GM19395 (cell line): ENCODE measurements around the gene ZSCAN5C.
"Not testable (repeated sequence)": the region's sequence is repeated elsewhere in the genome, so short reads cannot be mapped to it uniquely, and the experiment has no call there.

Experiments used
- ATAC-seq: cut with Tn5 transposase; IDR thresholded peaks from one replicate; pipeline ENCODE4 v1.9.1; 2021; ENCODE audit warnings: mild to moderate bottlenecking, moderate library complexity; ENCODE audit not compliant: unreplicated experiment

ZSCAN5C gene

GRCh38 chr19:56191115-56191514 is 11.0 kb upstream of the ZSCAN5C start:
- ATAC-seq: no peak

- no peak for ATAC-seq
Observed at GRCh38 chr19:56191711-56192110, 10.4 kb upstream of the ZSCAN5C start.

GRCh38 chr19:56193981-56194640 is 8.0 kb upstream of the ZSCAN5C start:
- no peak for ATAC-seq

- ATAC-seq: not testable (repeated sequence)
Observed at GRCh38 chr19:56197646-56198045, 4.4 kb upstream of the ZSCAN5C start, which contains the start of gene ZSCAN5B. Gene ZSCAN5B (minus strand): TSS chr19:56197783. CDS start chr19:56193052, 4,731 bp downstream.

- ATAC-seq: no peak
Observed at GRCh38 chr19:56199687-56200086, 2.4 kb upstream of the ZSCAN5C start.

- ATAC-seq: not testable (repeated sequence)
Observed at GRCh38 chr19:56207581-56207980, 5.5 kb downstream of the ZSCAN5C start.

- no peak for ATAC-seq
Observed at GRCh38 chr19:56209091-56209490, 7.0 kb downstream of the ZSCAN5C start.

GRCh38 chr19:56210036-56210435 is 8.0 kb downstream of the ZSCAN5C start:
- ATAC-seq: not testable (repeated sequence)

- ATAC-seq: no peak
Observed at GRCh38 chr19:56211718-56212117, 9.6 kb downstream of the ZSCAN5C start.

GRCh38 chr19:56217039-56217949 is 15.2 kb downstream of the ZSCAN5C start:
- ATAC-seq: no peak

GRCh38 chr19:56218961-56219360 is 16.9 kb downstream of the ZSCAN5C start:
- no peak for ATAC-seq

GRCh38 chr19:56221442-56221841 is 19.4 kb downstream of the ZSCAN5C start:
- not testable (repeated sequence) for ATAC-seq

GRCh38 chr19:56221851-56222250 is 19.8 kb downstream of the ZSCAN5C start:
- ATAC-seq: no peak

- no peak for ATAC-seq
Observed at GRCh38 chr19:56222901-56223300, 20.8 kb downstream of the ZSCAN5C start.

GRCh38 chr19:56223481-56223880 is 21.4 kb downstream of the ZSCAN5C start:
- no peak for ATAC-seq

- ATAC-seq: no peak
Observed at GRCh38 chr19:56245121-56245740, 43.2 kb downstream of the ZSCAN5C start.

GRCh38 chr19:56245764-56246163 is 43.7 kb downstream of the ZSCAN5C start:
- not testable (repeated sequence) for ATAC-seq

- not testable (repeated sequence) for ATAC-seq
Observed at GRCh38 chr19:56248736-56249338, 46.8 kb downstream of the ZSCAN5C start.

- no peak for ATAC-seq
Observed at GRCh38 chr19:56252699-56253422, 50.8 kb downstream of the ZSCAN5C start.

- ATAC-seq: no peak
Observed at GRCh38 chr19:56253737-56254136, 51.7 kb downstream of the ZSCAN5C start.
